Immature natural killer cell (primary cell): ENCODE results near the gene COL9A2. TPM values are rescaled to one million over a fixed set of nuclear protein-coding genes. Genes with fewer than 3 reads are reported as not detected.

Experiments
- DNase-seq, 3 donors: peaks; one replicate each; pipeline ENCODE4 v3.0.0; 2022; ENCODE audit warnings: mixed read lengths in 1 of 3
- H3K27ac Mint-ChIP-seq, 6 donors: one replicate each; pipeline ENCODE4 v1.8.0; 2020; ENCODE audit warnings: mixed read lengths in 6 of 6, mild to moderate bottlenecking in 5 of 6, inconsistent platforms in 4 of 6, moderate library complexity in 3 of 6
- H3K27me3 Mint-ChIP-seq, 3 donors: one replicate each; pipeline ENCODE4 v1.8.0; 2020 to 2021; ENCODE audit warnings: low read depth in 3 of 3, mild to moderate bottlenecking in 3 of 3, mixed read lengths in 3 of 3, moderate library complexity in 3 of 3, inconsistent platforms in 1 of 3
- H3K36me3 Mint-ChIP-seq, 3 donors: one replicate each; pipeline ENCODE4 v1.8.0; 2020; ENCODE audit warnings: mixed read lengths in 3 of 3, inconsistent platforms in 2 of 3, mild to moderate bottlenecking in 2 of 3
- H3K4me1 Mint-ChIP-seq, 2 donors: one replicate each; pipeline ENCODE4 v1.8.0; 2020; ENCODE audit warnings: inconsistent platforms in 2 of 2, mild to moderate bottlenecking in 2 of 2, mixed read lengths in 2 of 2, moderate library complexity in 1 of 2
- H3K4me3 Mint-ChIP-seq, 5 donors: one replicate each; pipeline ENCODE4 v1.8.0; 2020; ENCODE audit warnings: mild to moderate bottlenecking in 5 of 5, mixed read lengths in 5 of 5, inconsistent platforms in 3 of 5, moderate library complexity in 3 of 5
- H3K9me3 Mint-ChIP-seq, 6 donors: one replicate each; pipeline ENCODE4 v1.8.0; 2020; ENCODE audit warnings: mild to moderate bottlenecking in 6 of 6, mixed read lengths in 6 of 6, inconsistent platforms in 4 of 6, moderate library complexity in 3 of 6
- polyA plus RNA-seq, 3 donors: library from polyadenylated mRNA; unstranded; fragments of 300-500 nt; fragmentation: Illumina TruSeq; gene quantifications; one replicate each; pipeline ENCODE4 v1.2.3, GENCODE V29; 2021

COL9A2 gene
- polyA plus RNA-seq, 3 donors from 2014 or later = 1.8 to 2.2 TPM; not detected in 1

DNA sequence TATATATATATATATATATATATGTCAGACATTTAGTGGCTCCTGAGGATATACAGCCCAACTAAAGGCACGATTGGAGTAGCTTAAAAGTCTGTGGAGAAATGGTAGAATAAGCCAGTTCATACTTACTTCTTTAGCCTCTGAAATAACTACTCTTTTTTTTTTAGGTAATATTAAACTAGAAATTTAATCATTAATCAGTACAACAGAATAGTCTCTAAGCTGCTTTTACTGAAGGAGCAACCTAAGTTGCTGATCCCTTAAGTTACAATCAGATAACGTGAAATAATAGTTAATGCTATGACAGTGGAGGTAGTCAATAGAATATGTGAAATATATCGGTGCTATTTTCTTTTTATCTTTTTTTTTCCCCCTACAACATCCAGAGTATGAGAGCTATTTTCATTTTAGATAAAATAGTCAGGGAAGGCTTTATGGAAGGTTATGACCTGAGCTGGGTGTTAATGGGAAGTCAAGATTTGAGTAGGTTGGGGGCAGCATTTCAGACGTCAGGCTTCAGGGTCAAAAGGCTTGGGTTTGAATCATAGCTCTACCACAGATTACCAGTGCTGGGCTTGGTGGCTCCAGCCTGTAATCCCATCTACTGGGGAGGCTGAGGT, 43.4 kb downstream of the COL9A2 start:
- H3K9me3 Mint-ChIP-seq = no peaks in the 10 kb centered on the region
- H3K27me3 Mint-ChIP-seq = peaks cover 0 to 2% (median 0%) of the 10 kb centered on the region in 3 donors
- no peak overlapping the region for H3K27ac Mint-ChIP-seq
- DNase-seq = no peak
- H3K4me1 Mint-ChIP-seq = no peaks in the 10 kb centered on the region
- H3K4me3 Mint-ChIP-seq = no peak overlapping the region
- H3K36me3 Mint-ChIP-seq = peaks cover 22 to 41% (median 23%) of the 10 kb centered on the region in 3 donors

DNA sequence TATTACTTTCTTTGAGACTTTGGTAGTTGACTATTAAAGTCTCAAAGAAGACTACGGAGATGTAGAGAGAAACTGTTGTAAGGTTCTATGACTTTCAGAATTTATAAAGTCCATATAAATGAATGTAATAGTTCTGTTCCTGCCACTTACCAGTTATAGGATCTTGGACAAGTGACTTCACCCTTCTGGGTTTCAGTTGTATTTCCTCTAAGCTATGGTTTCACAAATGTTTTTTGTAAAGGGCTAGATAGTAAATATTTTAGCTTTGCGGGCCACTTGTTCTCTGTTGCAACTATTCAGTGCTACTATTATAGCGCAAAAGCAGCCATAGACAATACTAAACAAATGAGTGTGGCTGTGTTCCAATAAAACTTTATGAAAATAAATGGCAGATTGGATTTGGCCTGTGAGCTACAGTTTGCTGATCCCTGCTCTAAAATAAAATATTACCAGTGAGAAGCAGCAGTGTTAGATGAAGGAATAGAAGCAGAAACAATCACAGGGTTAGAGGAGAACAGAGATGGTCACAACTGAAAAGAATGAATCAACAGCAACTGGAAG, 44.4 kb downstream of the COL9A2 start:
- Mint-ChIP-seq H3K27me3 (peaks cover 0 to 2% (median 0%) of the 10 kb centered on the region in 3 donors), H3K4me3 (no peak overlapping the region), H3K36me3 (peaks cover 22 to 49% (median 30%) of the 10 kb centered on the region in 3 donors), H3K27ac (peak overlapping the region in 1 of 6 donors; percentile 24), H3K9me3 (no peaks in the 10 kb centered on the region), H3K4me1 (no peaks in the 10 kb centered on the region)
- no peak for DNase-seq

DNA sequence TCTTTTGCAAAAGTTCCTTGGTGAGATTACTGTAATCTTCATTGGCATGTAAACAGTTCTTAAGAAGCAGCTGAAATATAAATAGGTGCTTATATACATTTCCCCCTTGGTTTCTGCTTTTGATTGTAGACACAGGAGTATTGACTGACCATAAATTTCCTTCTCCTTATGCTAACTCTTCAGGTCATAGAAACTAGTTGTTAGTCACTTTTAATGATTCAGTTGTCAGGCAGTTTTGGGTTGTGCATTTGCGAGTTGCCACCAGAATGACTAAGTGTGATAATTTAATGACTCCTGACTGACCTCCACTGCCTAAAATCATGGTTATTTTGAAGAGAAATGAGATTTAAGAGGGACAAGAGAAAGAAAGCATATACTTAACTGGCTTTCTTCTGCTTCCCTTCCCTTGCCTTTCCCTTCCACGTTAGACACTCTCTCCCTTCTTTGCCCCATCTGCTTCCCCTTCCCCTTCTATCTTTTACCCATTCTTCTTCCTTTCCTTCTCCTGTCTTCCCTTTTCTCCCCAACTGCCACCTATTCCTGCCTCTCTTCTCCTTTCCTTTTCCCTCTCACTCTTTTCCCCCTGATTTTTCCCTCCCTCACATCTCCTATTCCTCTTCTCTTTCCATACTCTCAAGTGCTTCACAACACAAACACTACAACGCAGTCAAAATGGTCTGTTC, 46.8 kb downstream of the COL9A2 start:
- Mint-ChIP-seq H3K4me1 (peaks cover 0 to 11% of the 10 kb centered on the region in 2 donors), H3K9me3 (no peaks in the 10 kb centered on the region), H3K27ac (peak overlapping the region in 3 of 6 donors; percentile 18 to 28 (median 20)), H3K27me3 (peaks cover 0 to 2% (median 0%) of the 10 kb centered on the region in 3 donors), H3K36me3 (peaks cover 26 to 45% (median 29%) of the 10 kb centered on the region in 3 donors), H3K4me3 (no peak overlapping the region)
- no peak for DNase-seq

DNA sequence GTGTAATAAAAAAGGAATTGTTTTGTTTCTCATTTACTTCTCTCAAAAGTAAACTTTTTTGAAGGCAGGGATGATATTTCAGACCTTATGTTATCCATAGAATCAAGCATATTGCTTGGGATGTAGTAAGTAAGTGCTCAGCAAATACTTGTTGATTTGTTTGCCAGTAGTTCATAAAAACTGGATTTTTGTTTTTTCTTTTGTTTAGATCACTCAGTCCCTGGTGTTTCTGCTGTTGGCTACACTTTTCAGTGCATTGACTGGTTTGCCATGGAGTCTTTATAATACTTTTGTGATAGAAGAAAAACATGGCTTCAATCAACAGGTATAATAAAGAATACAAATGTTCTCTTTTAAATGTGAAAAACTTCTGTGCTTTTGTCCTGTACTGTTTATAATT, 48.9 kb downstream of the COL9A2 start:
- H3K9me3 Mint-ChIP-seq = no peaks in the 10 kb centered on the region
- no peaks in the 10 kb centered on the region for H3K27me3 Mint-ChIP-seq
- H3K4me1 Mint-ChIP-seq = peaks cover 2 to 21% of the 10 kb centered on the region in 2 donors
- peaks cover 24 to 43% (median 31%) of the 10 kb centered on the region in 3 donors for H3K36me3 Mint-ChIP-seq
- DNase-seq = no peak
- no peak overlapping the region for H3K4me3 Mint-ChIP-seq
- no peak overlapping the region for H3K27ac Mint-ChIP-seq

DNA sequence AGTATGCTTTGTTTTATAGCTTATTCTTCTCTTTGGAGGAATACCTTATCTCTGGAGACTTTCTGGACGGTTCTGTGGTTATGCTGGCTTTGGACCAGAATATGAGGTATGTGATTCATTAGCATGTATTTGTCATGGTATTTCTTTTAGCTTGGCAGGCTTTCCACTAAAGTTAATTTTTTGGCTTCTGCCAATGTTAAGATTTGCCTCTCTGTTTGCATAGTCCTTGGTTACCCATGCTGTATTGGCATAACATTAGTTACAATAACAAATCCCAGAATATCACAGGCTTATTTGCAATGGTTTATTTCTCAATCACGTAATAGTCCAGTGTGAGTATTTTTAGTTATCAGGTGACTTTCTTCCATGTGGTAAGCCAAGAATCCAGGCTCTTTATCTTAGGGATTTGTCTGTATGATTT, 49.3 kb downstream of the COL9A2 start:
- Mint-ChIP-seq H3K4me1 (peaks cover 6 to 26% of the 10 kb centered on the region in 2 donors), H3K36me3 (peaks cover 21 to 44% (median 35%) of the 10 kb centered on the region in 3 donors), H3K27me3 (no peaks in the 10 kb centered on the region), H3K9me3 (no peaks in the 10 kb centered on the region), H3K4me3 (no peak overlapping the region), H3K27ac (no peak overlapping the region)
- no peak for DNase-seq

- DNase-seq = no peak
- Mint-ChIP-seq H3K9me3 (no peaks in the 10 kb centered on the region), H3K36me3 (peaks cover 17 to 43% (median 38%) of the 10 kb centered on the region in 3 donors)
These were observed 50.1 kb downstream of the COL9A2 start for GRCh38 chr1:40266786-40267535.

GRCh38 chr1:40265919-40266318, 51.2 kb downstream of the COL9A2 start:
- Mint-ChIP-seq H3K4me1 (peaks cover 9 to 36% of the 10 kb centered on the region in 2 donors), H3K27me3 (peaks cover 0 to 2% (median 0%) of the 10 kb centered on the region in 3 donors), H3K4me3 (no peak overlapping the region), H3K27ac (no peak overlapping the region), H3K9me3 (no peaks in the 10 kb centered on the region), H3K36me3 (peaks cover 16 to 43% (median 30%) of the 10 kb centered on the region in 3 donors)
- no peak for DNase-seq

More at GRCh38 chr1:40266786-40267535, 50.1 kb downstream of the COL9A2 start:
- Mint-ChIP-seq H3K4me1 (peaks cover 9 to 34% of the 10 kb centered on the region in 2 donors), H3K4me3 (no peak overlapping the region), H3K27ac (no peak overlapping the region), H3K27me3 (no peaks in the 10 kb centered on the region)

DNA sequence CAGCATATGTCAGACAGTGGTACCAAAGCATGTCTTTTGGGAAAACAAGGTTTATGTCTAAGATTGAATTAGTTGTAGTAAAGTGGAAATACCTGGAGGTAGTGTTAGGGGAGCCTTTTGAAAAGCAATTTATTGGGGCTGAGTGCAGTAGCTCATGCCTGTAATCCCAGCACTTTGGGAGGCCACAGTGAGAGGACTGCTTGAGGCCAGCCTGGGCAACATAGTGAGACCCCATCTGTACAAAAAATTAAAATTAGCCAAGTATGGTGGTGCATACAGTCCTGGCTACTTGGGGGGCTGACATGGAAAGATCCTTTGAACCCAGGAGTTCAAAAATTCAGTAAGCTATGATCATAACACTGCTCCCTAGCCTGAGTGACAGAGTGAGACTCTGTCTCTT, 51.8 kb downstream of the COL9A2 start:
- Mint-ChIP-seq H3K4me3 (no peak overlapping the region), H3K27me3 (peaks cover 0 to 2% (median 0%) of the 10 kb centered on the region in 3 donors), H3K4me1 (peaks cover 11 to 42% of the 10 kb centered on the region in 2 donors), H3K9me3 (no peaks in the 10 kb centered on the region), H3K27ac (no peak overlapping the region), H3K36me3 (peaks cover 22 to 46% (median 32%) of the 10 kb centered on the region in 3 donors)
- DNase-seq = no peak

DNA sequence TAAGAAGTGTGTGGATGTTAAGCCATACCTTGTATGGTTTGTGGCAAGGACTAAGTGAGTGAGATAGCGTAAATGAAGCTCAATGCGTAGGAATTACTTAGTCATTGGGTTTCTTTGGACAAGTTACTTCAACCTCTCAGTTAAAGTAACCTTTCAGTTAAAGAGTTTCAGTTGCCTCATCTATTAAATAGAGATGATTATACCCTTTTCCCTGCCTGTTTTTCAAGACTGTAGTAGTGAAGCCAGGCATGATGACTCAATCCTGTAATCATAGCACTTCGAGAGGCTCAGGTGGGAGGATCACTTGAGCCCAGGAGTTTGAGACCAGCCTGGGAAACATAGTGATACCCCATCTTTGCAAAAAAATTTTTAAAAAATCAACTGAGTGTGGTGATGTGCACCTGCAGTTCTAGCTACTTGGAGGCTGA, 52.7 kb downstream of the COL9A2 start:
- DNase-seq = no peak
- Mint-ChIP-seq H3K27ac (no peak overlapping the region), H3K36me3 (peaks cover 22 to 41% (median 28%) of the 10 kb centered on the region in 3 donors), H3K4me3 (no peak overlapping the region), H3K4me1 (peaks cover 17 to 51% of the 10 kb centered on the region in 2 donors), H3K9me3 (no peaks in the 10 kb centered on the region), H3K27me3 (peaks cover 0 to 2% (median 0%) of the 10 kb centered on the region in 3 donors)

DNA sequence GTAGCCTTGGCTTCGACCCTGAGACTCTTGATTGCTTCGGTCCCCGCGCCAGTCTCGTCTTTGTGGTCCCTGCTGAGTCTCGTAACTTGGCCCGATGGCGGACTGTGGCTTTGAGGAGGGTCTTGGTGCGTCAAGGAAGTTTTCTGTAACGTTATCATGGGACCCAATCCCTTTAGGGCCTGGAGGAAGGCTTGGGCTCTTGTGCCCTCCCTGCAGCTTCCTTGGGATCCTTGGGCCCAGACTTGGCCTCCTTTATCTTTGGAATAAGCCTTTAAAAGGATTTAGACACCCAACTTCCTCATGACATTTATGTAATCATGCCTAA, 58.7 kb downstream of the COL9A2 start:
- H3K4me3 Mint-ChIP-seq = peak overlapping the region; percentile 92 to 99 (median 95)
- peaks cover 12 to 30% (median 26%) of the 10 kb centered on the region in 3 donors for H3K36me3 Mint-ChIP-seq
- peaks cover 10 to 14% (median 11%) of the 10 kb centered on the region in 3 donors for H3K27me3 Mint-ChIP-seq
- H3K27ac Mint-ChIP-seq = peak overlapping the region; percentile 98 to 100 (median 100)
- DNase-seq = no peak
- H3K4me1 Mint-ChIP-seq = peaks cover 49 to 68% of the 10 kb centered on the region in 2 donors
- no peaks in the 10 kb centered on the region for H3K9me3 Mint-ChIP-seq

DNA sequence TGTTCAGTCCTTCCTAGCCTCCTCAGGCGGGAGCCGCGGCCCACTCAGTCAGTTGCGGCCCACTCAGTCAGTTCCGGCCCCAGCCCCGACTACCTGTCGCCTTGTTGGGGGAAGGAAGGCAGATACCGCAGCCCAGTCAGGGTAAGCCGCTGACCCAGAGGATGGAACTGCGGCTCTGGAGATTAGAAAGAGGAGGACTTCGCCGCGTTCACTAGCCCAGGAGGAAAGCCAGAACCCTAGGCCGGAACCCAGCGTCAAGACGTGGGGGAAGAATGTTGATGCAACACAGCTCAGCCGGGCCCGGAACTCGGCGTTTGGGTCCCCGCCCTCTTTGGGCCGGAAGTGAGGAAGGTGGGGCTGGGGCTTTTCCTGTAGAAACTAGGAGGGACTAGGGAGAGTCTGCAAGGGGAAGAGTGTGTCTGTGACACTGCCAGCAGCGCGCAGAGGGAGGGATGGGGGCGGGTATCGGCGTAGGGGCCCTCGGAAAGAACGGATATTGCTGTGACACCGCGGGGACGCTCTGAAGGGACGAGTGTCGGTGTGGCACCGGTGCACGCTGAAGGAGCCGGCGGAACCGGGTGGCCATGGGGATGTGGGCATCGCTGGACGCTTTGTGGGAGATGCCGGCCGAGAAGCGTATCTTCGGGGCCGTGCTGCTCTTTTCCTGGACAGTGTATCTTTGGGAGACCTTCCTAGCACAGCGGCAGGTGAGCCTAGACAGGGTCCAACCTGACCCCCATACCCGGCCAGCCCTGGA, 59.2 kb downstream of the COL9A2 start, which contains the start of gene ZMPSTE24:
TSS of gene ZMPSTE24 (plus strand) at position 549 of the 757 bp plus-strand sequence. CDS start at position 585, 36 bp downstream.
- DNase-seq = peak; percentile 94 to 96 (median 96)
- no peaks in the 10 kb centered on the region for H3K9me3 Mint-ChIP-seq
- peaks cover 12 to 26% (median 21%) of the 10 kb centered on the region in 3 donors for H3K36me3 Mint-ChIP-seq
- peaks cover 44 to 62% of the 10 kb centered on the region in 2 donors for H3K4me1 Mint-ChIP-seq
- peak within 1 kb of the TSS; percentile 92 to 99 (median 95) for H3K4me3 Mint-ChIP-seq
- H3K27ac Mint-ChIP-seq = peak within 1 kb of the TSS; percentile 98 to 100 (median 100)
- peaks cover 10 to 14% (median 11%) of the 10 kb centered on the region in 3 donors for H3K27me3 Mint-ChIP-seq

DNA sequence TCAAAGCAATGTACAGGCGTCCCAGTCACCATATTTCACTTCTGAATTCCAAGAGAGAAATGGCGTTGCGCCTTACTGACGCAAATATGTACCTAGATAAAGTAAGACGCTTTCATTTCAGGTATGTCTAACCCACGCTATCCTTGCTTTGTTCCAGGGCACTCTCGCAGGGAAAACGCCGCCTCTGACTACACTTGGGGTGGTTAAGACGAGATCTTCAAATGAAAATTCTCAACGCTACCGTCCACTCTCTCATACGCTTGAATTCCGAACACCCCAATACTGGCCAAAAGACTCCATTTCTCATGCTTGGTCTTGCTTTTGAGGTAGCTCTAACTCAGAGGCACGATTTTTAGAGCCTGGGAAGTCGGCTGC, 59.8 kb downstream of the COL9A2 start:
- Mint-ChIP-seq H3K27ac (peak overlapping the region; percentile 98 to 100 (median 100)), H3K4me3 (peak overlapping the region; percentile 92 to 99 (median 95)), H3K36me3 (peaks cover 12 to 21% (median 16%) of the 10 kb centered on the region in 3 donors), H3K4me1 (peaks cover 41 to 56% of the 10 kb centered on the region in 2 donors), H3K27me3 (peaks cover 10 to 14% (median 11%) of the 10 kb centered on the region in 3 donors), H3K9me3 (no peaks in the 10 kb centered on the region)
- DNase-seq = no peak
